Suprapubic skin (tissue), 4 donors: Measurements from ENCODE around the gene MBOAT7. TPM values are rescaled to one million over a fixed set of nuclear protein-coding genes. Genes with fewer than 3 reads are reported as not detected.

Experiments
- DNase-seq, 2 donors: peaks; one replicate each; pipeline ENCODE4 v3.0.0-alpha.2; 2019; ENCODE audit warnings: low spot score in 2 of 2
- H3K27ac ChIP-seq: fragments of 200-600 bp; sonication (generic); one replicate; pipeline ENCODE4 v1.5.1; 2019
- H3K27me3 ChIP-seq: fragments of 200-600 bp; sonication (generic); one replicate; pipeline ENCODE4 v1.5.1; 2019
- H3K36me3 ChIP-seq: fragments of 200-600 bp; sonication (generic); one replicate; pipeline ENCODE4 v1.5.1; 2019
- H3K4me1 ChIP-seq: fragments of 200-600 bp; sonication (generic); one replicate; pipeline ENCODE4 v1.5.1; 2019
- H3K4me3 ChIP-seq: fragments of 200-600 bp; sonication (generic); one replicate; pipeline ENCODE4 v1.5.1; 2019; ENCODE audit warnings: mild to moderate bottlenecking
- H3K9me3 ChIP-seq: fragments of 200-600 bp; sonication (generic); one replicate; pipeline ENCODE4 v1.5.1; 2019
- CTCF ChIP-seq, 2 donors: fragments of 200-600 bp in 1 of 2; fragments of 450-650 bp in 1 of 2; sonication (generic) in 1 of 2; IDR thresholded peaks; one replicate each; pipeline ENCODE4 v1.5.1; 2016 to 2019; ENCODE audit warnings: antibody characterized with exemption in 2 of 2, mild to moderate bottlenecking in 1 of 2, moderate library complexity in 1 of 2
- EP300 ChIP-seq: sonication (generic); formaldehyde crosslinking; IDR thresholded peaks from one replicate; pipeline ENCODE4 v1.6.1; 2017; ENCODE audit warnings: antibody characterized with exemption
- POLR2A ChIP-seq, 2 donors: fragments of 450-650 bp; IDR thresholded peaks; one replicate each; pipeline ENCODE4 v1.6.1; 2017; ENCODE audit warnings: antibody characterized with exemption in 2 of 2, mild to moderate bottlenecking in 2 of 2, moderate library complexity in 2 of 2
- POLR2AphosphoS5 ChIP-seq, 3 donors: sonication (generic); formaldehyde crosslinking; IDR thresholded peaks; one replicate each; pipeline ENCODE4 v1.6.1; 2017; ENCODE audit warnings: antibody characterized with exemption in 3 of 3
- WGBS: methylation state at CpG from one replicate; pipeline ENCODE4 v1.1.5; 2018; 5-methylcytosine and 5-hydroxymethylcytosine counted together
- total RNA-seq, 4 donors: library from RNA; depleted of rRNA; stranded (reverse); fragments of >200 nt; gene quantifications; one replicate each; pipeline ENCODE4 v1.1.0, GENCODE V29; 2016

The MBOAT7 gene
- total RNA-seq, 4 donors from 2014 or later = 54.7 to 96.5 (median 58.7) TPM

GRCh38 chr19:54190503-54191010, 1.2 kb upstream of the MBOAT7 start:
- peak; percentile 100 for DNase-seq
- TF ChIP-seq EP300 = no peak
- no peak for TF ChIP-seq POLR2AphosphoS5 (IDR thresholded peaks at IDR 0.05)
- no peak for TF ChIP-seq POLR2A (IDR thresholded peaks at IDR 0.05)
- no peak for TF ChIP-seq CTCF (IDR thresholded peaks at IDR 0.05)
- under 1% methylated on average over 53 of the region's 56 CpGs for WGBS
- Histone ChIP-seq H3K9me3 (no peaks in the 10 kb centered on the region), H3K27me3 (no peaks in the 10 kb centered on the region), H3K27ac (peak overlapping the region; percentile 98), H3K36me3 (peaks cover 24% of the 10 kb centered on the region), H3K4me3 (peak overlapping the region; percentile 68), H3K4me1 (peaks cover 30% of the 10 kb centered on the region)

GRCh38 chr19:54189735-54190502, 539 bp upstream of the MBOAT7 start:
- WGBS = 0% methylated on average over 20 of the region's 65 CpGs

GRCh38 chr19:54188215-54188871, 1.0 kb downstream of the MBOAT7 start:
- Histone ChIP-seq H3K36me3 (peaks cover 17% of the 10 kb centered on the region), H3K9me3 (no peaks in the 10 kb centered on the region), H3K4me1 (peaks cover 30% of the 10 kb centered on the region), H3K4me3 (peak overlapping the region; percentile 68), H3K27me3 (no peaks in the 10 kb centered on the region), H3K27ac (peak overlapping the region; percentile 98)
- TF ChIP-seq POLR2A (IDR thresholded peaks at IDR 0.05) = no peak
- no peak for TF ChIP-seq CTCF (IDR thresholded peaks at IDR 0.05)
- TF ChIP-seq EP300 = no peak
- TF ChIP-seq POLR2AphosphoS5 (IDR thresholded peaks at IDR 0.05) = no peak
- no peak for DNase-seq
- WGBS = 17% methylated on average over 12 of the region's 12 CpGs

More at GRCh38 chr19:54189735-54190502, 539 bp upstream of the MBOAT7 start:
- Histone ChIP-seq H3K9me3 (no peaks in the 10 kb centered on the region), H3K36me3 (peaks cover 24% of the 10 kb centered on the region), H3K4me3 (peak overlapping the region; percentile 68), H3K27me3 (no peaks in the 10 kb centered on the region), H3K27ac (peak overlapping the region; percentile 98), H3K4me1 (peaks cover 30% of the 10 kb centered on the region)
- peak; percentile 100 for DNase-seq
- TF ChIP-seq CTCF (IDR thresholded peaks at IDR 0.05) (no peak), EP300 (no peak), POLR2AphosphoS5 (IDR thresholded peaks at IDR 0.05) (peak in 2 of 3 donors; percentile 75 to 78), POLR2A (IDR thresholded peaks at IDR 0.05) (peak; percentile 47 to 68)

GRCh38 chr19:54186934-54187381, 2.4 kb downstream of the MBOAT7 start:
- 78% methylated on average over 11 of the region's 11 CpGs for WGBS

More at GRCh38 chr19:54186934-54187381, 2.4 kb downstream of the MBOAT7 start:
- no peak for DNase-seq
- no peaks in the 10 kb centered on the region for H3K27me3 ChIP-seq
- no peaks in the 10 kb centered on the region for H3K9me3 ChIP-seq
- TF ChIP-seq POLR2AphosphoS5 (IDR thresholded peaks at IDR 0.05) (no peak), EP300 (no peak), CTCF (IDR thresholded peaks at IDR 0.05) (no peak), POLR2A (IDR thresholded peaks at IDR 0.05) (no peak)
- no peak overlapping the region for H3K4me3 ChIP-seq
- peaks cover 24% of the 10 kb centered on the region for H3K4me1 ChIP-seq
- no peak overlapping the region for H3K27ac ChIP-seq
- peaks cover 12% of the 10 kb centered on the region for H3K36me3 ChIP-seq
